PC-9 (cell line): Measurements from ENCODE around the gene PDE11A. TPM values are rescaled to one million over a fixed set of nuclear protein-coding genes. Genes with fewer than 3 reads are reported as not detected.

Experiments used
- BruUV-seq: library from RNA; stranded (reverse); fragments of 400-500 nt; replicated peaks from 2 replicates; lab custom pipeline; 2021; lab: Mats Ljungman, UMichigan
- CTCF ChIA-PET: fragments of 300-600 bp; sonication (Branson Sonifier 250); formaldehyde crosslinking; loops from one replicate; lab custom pipeline; 2022; ENCODE audit warnings: antibody characterized with exemption; lab: Charles Lee
- POLR2A ChIA-PET: fragments of 300-600 bp; sonication (Branson Sonifier 250); formaldehyde crosslinking; loops from one replicate; lab custom pipeline; 2022; ENCODE audit warnings: antibody characterized with exemption; ENCODE audit not compliant: unreplicated experiment; lab: Charles Lee
- DNase-seq, 2 experiments: peaks; one replicate each; pipeline versions ENCODE4 v3.0.0 to v3.0.0-alpha.2; 2015 to 2022; ENCODE audit warnings: mixed read lengths in 1 of 2
- H2AFZ ChIP-seq: fragments of 200-600 bp; sonication (generic); 2 replicates; pipeline ENCODE4 v1.8.1; 2017; ENCODE audit warnings: antibody characterized with exemption
- H3F3A ChIP-seq: fragments of 200-600 bp; sonication (generic); 2 replicates; pipeline ENCODE4 v1.8.1; 2017; ENCODE audit warnings: antibody characterized with exemption, mild to moderate bottlenecking, low read depth; ENCODE audit not compliant: insufficient read depth
- H3K27ac ChIP-seq: fragments of 200-600 bp; sonication (generic); 2 replicates; pipeline ENCODE4 v1.6.1; 2016; ENCODE audit warnings: mixed run types
- H3K27me3 ChIP-seq: fragments of 200-600 bp; sonication (generic); 2 replicates; pipeline ENCODE4 v1.6.1; 2016; ENCODE audit warnings: low read depth, mixed run types; ENCODE audit not compliant: insufficient read depth
- H3K36me3 ChIP-seq: fragments of 200-600 bp; sonication (generic); 2 replicates; pipeline ENCODE4 v1.6.1; 2016; ENCODE audit warnings: low read depth, mixed run types
- H3K4me1 ChIP-seq: fragments of 200-600 bp; sonication (generic); replicated peaks from 2 replicates; pipeline ENCODE4 v1.6.1; 2016; ENCODE audit warnings: mixed run types; ENCODE audit not compliant: insufficient read depth
- H3K4me2 ChIP-seq: fragments of 200-600 bp; sonication (generic); 2 replicates; pipeline ENCODE4 v1.6.1; 2017; ENCODE audit warnings: mixed run types
- H3K4me3 ChIP-seq: fragments of 200-600 bp; sonication (generic); 2 replicates; pipeline ENCODE4 v1.6.1; 2016; ENCODE audit warnings: mixed run types
- H3K79me2 ChIP-seq: fragments of 200-600 bp; sonication (generic); 2 replicates; pipeline ENCODE4 v1.6.1; 2017; ENCODE audit warnings: low read depth, mixed run types
- H3K9me2 ChIP-seq: fragments of 200-600 bp; sonication (generic); 2 replicates; pipeline ENCODE4 v1.8.1; 2017; ENCODE audit warnings: mild to moderate bottlenecking; ENCODE audit not compliant: insufficient read depth
- H3K9me3 ChIP-seq: fragments of 200-600 bp; sonication (generic); 2 replicates; pipeline ENCODE4 v1.8.1; 2016; ENCODE audit warnings: low read depth; ENCODE audit not compliant: insufficient read depth
- H4K20me1 ChIP-seq: fragments of 200-600 bp; sonication (generic); 2 replicates; pipeline ENCODE4 v1.8.1; 2017; ENCODE audit not compliant: insufficient read depth
- EZH2 ChIP-seq: fragments of 200-600 bp; sonication (generic); IDR thresholded peaks from 2 replicates; pipeline ENCODE4 v1.8.0; 2017; ENCODE audit warnings: antibody characterized with exemption, low read depth
- intact Hi-C: fragments of 100-400 bp; cut with micrococcal nuclease; formaldehyde crosslinking; loops from one replicate; pipeline ENCODE4 v1.10.0; 2022; ENCODE audit not compliant: unreplicated experiment
- total RNA-seq: library from RNA; stranded (reverse); gene quantifications from 2 replicates; pipeline ENCODE4 v1.2.3, GENCODE V29; 2021
- TF ChIP-seq, protein P1 (sequence below): fragments of 200-600 bp; sonication (generic); conservative IDR thresholded peaks from 2 replicates; pipeline ENCODE4 v1.6.1; 2017; ENCODE audit warnings: mixed run types, antibody characterized with exemption, mild to moderate bottlenecking, moderate library complexity

The PDE11A gene
- total RNA-seq, 1 experiment from 2014 or later = 1.4 TPM

DNA sequence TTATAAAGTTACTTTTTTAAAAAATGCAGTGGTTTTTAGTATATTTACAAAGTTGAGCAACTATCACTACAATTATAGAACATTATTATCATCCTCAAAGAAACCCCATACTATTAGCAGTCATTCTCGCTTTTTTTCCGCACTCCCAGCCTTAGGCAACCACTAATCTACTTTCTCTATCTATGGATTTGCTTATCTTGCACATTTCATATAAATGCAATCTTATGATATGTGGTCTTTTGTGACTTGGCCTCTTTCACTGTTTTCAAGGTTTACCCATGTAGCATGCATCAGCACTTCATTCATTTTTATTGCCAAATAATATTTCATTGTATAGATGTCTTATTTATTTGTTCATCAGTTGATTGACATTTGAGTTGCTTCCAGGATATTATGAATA, 406.6 kb downstream of the PDE11A start:
- ChIA-PET CTCF (no interaction called here), POLR2A (interaction anchor here (0.6 kb wide), 1 partner anchor 23 kb away, joined by 4 read pairs; no protein-coding TSS in a partner anchor)
- H4K20me1 ChIP-seq = no peaks in the 10 kb centered on the region
- no peak overlapping the region for H3K4me2 ChIP-seq
- no peak for DNase-seq
- H3K9me3 ChIP-seq = no peaks in the 10 kb centered on the region
- no peaks in the 10 kb centered on the region for H3K36me3 ChIP-seq
- no peak overlapping the region for H3K27ac ChIP-seq
- no peaks in the 10 kb centered on the region for H3K4me1 ChIP-seq
- intact Hi-C loops = no loop called here
- H2AFZ ChIP-seq = no peak overlapping the region
- H3K4me3 ChIP-seq = no peak overlapping the region
- BruUV-seq = no TSS peak
- H3K9me2 ChIP-seq = no peaks in the 10 kb centered on the region
- no peaks in the 10 kb centered on the region for H3K27me3 ChIP-seq
- TF ChIP-seq, protein P1, sequence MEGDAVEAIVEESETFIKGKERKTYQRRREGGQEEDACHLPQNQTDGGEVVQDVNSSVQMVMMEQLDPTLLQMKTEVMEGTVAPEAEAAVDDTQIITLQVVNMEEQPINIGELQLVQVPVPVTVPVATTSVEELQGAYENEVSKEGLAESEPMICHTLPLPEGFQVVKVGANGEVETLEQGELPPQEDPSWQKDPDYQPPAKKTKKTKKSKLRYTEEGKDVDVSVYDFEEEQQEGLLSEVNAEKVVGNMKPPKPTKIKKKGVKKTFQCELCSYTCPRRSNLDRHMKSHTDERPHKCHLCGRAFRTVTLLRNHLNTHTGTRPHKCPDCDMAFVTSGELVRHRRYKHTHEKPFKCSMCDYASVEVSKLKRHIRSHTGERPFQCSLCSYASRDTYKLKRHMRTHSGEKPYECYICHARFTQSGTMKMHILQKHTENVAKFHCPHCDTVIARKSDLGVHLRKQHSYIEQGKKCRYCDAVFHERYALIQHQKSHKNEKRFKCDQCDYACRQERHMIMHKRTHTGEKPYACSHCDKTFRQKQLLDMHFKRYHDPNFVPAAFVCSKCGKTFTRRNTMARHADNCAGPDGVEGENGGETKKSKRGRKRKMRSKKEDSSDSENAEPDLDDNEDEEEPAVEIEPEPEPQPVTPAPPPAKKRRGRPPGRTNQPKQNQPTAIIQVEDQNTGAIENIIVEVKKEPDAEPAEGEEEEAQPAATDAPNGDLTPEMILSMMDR = no peak
- no peak for TF ChIP-seq EZH2
- no peaks in the 10 kb centered on the region for H3F3A ChIP-seq
- no peaks in the 10 kb centered on the region for H3K79me2 ChIP-seq

DNA sequence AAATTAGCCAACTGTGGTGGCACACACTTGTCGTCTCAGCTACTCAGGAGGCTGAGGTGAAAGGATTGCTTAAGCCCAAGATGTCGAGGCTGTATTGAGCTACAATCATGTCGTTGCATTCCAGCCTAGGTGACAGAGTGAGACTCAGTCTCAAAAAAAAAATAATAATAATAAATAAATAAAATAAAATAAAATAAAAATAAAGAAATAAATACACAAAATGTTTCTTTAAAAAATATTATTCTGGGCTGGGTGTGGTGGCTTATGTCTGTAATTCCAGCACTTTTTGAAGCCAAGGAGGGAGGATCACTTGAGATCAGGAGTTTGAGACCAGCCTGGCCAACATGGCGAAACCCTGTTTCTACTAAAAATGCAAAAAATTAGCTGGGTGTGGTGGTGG, 407.2 kb downstream of the PDE11A start:
- no peaks in the 10 kb centered on the region for H4K20me1 ChIP-seq
- DNase-seq = no peak
- CTCF ChIA-PET = no interaction called here
- no peak overlapping the region for H3K4me2 ChIP-seq
- H3K27me3 ChIP-seq = no peaks in the 10 kb centered on the region
- no peak overlapping the region for H2AFZ ChIP-seq
- no TSS peak for BruUV-seq
- H3F3A ChIP-seq = no peaks in the 10 kb centered on the region
- no peak overlapping the region for H3K27ac ChIP-seq
- H3K9me3 ChIP-seq = no peaks in the 10 kb centered on the region
- no peak overlapping the region for H3K4me3 ChIP-seq
- H3K4me1 ChIP-seq = no peaks in the 10 kb centered on the region
- TF ChIP-seq, protein P1 = no peak
- no peak for TF ChIP-seq EZH2
- H3K36me3 ChIP-seq = no peaks in the 10 kb centered on the region
- no peaks in the 10 kb centered on the region for H3K9me2 ChIP-seq
- intact Hi-C loops = no loop called here
- no peaks in the 10 kb centered on the region for H3K79me2 ChIP-seq
- POLR2A ChIA-PET = no interaction called here

DNA sequence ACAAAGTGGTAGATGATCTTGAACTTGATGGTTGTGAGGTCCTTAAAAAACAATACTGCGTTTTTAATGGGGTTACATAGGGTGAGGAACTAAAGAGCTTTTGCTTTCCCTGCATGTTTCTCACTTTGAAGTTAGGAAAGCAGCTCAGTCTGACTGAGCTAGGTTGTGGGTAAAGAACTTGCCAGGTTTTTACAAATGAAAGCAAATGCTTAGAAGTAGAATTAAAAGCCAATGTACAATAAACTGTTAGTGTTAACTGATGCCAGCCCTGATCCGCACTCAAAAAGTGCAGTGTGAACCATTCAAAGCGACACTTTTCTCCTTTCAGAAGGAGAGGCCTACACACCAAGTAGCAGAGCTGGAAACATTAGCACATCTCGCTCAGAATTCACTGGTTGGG, 409.7 kb downstream of the PDE11A start:
- intact Hi-C loops = no loop called here
- BruUV-seq = no TSS peak
- ChIA-PET CTCF (no interaction called here), POLR2A (no interaction called here)
- H3K27me3 ChIP-seq = no peaks in the 10 kb centered on the region
- H3F3A ChIP-seq = no peaks in the 10 kb centered on the region
- TF ChIP-seq, protein P1 = no peak
- TF ChIP-seq EZH2 = no peak
- no peak overlapping the region for H3K4me3 ChIP-seq
- H3K27ac ChIP-seq = no peak overlapping the region
- H2AFZ ChIP-seq = no peak overlapping the region
- no peaks in the 10 kb centered on the region for H3K79me2 ChIP-seq
- no peak overlapping the region for H3K4me2 ChIP-seq
- H3K36me3 ChIP-seq = no peaks in the 10 kb centered on the region
- no peaks in the 10 kb centered on the region for H3K9me3 ChIP-seq
- H3K4me1 ChIP-seq = no peaks in the 10 kb centered on the region
- DNase-seq = no peak
- no peaks in the 10 kb centered on the region for H3K9me2 ChIP-seq
- no peaks in the 10 kb centered on the region for H4K20me1 ChIP-seq
